ENCODE results near the gene CD180.

DNA sequence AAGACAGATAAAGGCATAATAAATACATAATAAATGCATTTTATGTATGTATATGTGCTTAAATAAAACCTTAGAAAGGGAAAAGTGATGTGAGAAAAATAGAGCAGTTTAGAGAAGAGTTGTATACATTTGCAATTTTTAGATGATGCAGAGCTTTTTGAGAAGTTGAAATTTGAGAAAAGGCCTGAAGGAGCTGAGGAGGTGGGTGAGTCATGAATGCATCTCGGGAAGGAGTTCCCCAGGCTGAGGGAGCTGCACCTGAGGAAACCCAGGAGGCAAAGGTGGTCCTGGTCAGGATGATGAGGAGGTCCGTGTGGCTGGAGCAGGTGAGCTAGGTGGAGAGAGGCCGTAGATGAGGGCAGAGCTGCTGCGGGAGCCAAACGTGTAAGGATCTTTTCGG, 17.4 kb upstream of the CD180 start:
- no peak for TF ChIP-seq POLR2A (IDR thresholded peaks at IDR 0.05)
- no peak for TF ChIP-seq POLR2AphosphoS5 (IDR thresholded peaks at IDR 0.05)
